GM19193 (cell line): ENCODE measurements around the gene SSH2.

Experiments
- POLR2A ChIP-seq: IDR thresholded peaks from 4 replicates; pipeline ENCODE4 v1.6.1; 2011; ENCODE audit not compliant: insufficient read depth, insufficient read length; ENCODE audit errors: extremely low read depth

The SSH2 gene

GRCh38 chr17:29640981-29641642, 288.9 kb downstream of the SSH2 start:
- TF ChIP-seq POLR2A, result no peak

- no peak for TF ChIP-seq POLR2A
Observed at GRCh38 chr17:29640413-29640812, 289.6 kb downstream of the SSH2 start.

- TF ChIP-seq POLR2A, result no peak
Observed at GRCh38 chr17:29633886-29634285, 296.1 kb downstream of the SSH2 start.

GRCh38 chr17:29630630-29631193, 299.3 kb downstream of the SSH2 start:
- no peak for TF ChIP-seq POLR2A

GRCh38 chr17:29629839-29630238, 300.2 kb downstream of the SSH2 start:
- no peak for TF ChIP-seq POLR2A

GRCh38 chr17:29628644-29629043, 301.4 kb downstream of the SSH2 start:
- TF ChIP-seq POLR2A, result no peak

GRCh38 chr17:29627951-29628350, 302.1 kb downstream of the SSH2 start:
- no peak for TF ChIP-seq POLR2A

- TF ChIP-seq POLR2A, result no peak
Observed at GRCh38 chr17:29625037-29625750, 304.8 kb downstream of the SSH2 start.

GRCh38 chr17:29624586-29624985, 305.4 kb downstream of the SSH2 start:
- no peak for TF ChIP-seq POLR2A

GRCh38 chr17:29623283-29623647, 306.8 kb downstream of the SSH2 start:
- no peak for TF ChIP-seq POLR2A

GRCh38 chr17:29622337-29623282, 307.4 kb downstream of the SSH2 start, which contains the start of gene CORO6:
CORO6 (minus strand) TSS chr17:29622912; CDS start chr17:29621421, 1,491 bp downstream.
- TF ChIP-seq POLR2A, result peak; percentile 29

GRCh38 chr17:29621751-29622194, 308.3 kb downstream of the SSH2 start:
- no peak for TF ChIP-seq POLR2A

- TF ChIP-seq POLR2A, result no peak
Observed at GRCh38 chr17:29620779-29621500, 309.1 kb downstream of the SSH2 start.

GRCh38 chr17:29620271-29620670, 309.8 kb downstream of the SSH2 start:
- no peak for TF ChIP-seq POLR2A
